GM18951 (cell line): ENCODE data around the gene TMEM141.
"Not testable (repeated sequence)": the region's sequence is repeated elsewhere in the genome, so short reads cannot be mapped to it uniquely, and the experiment has no call there.

Experiments used
- POLR2A ChIP-seq: IDR thresholded peaks from 4 replicates; pipeline ENCODE4 v1.6.1; 2011; ENCODE audit warnings: mild to moderate bottlenecking; ENCODE audit not compliant: insufficient read length, insufficient read depth; ENCODE audit errors: extremely low read depth
- in situ Hi-C: fragments of 300-500 bp; cut with MboI; formaldehyde crosslinking; loops from one replicate; pipeline ENCODE4 v1.12.0; 2022; ENCODE audit warnings: low sequenced_read_pairs, mixed read lengths, inconsistent platforms; ENCODE audit not compliant: unreplicated experiment

Gene TMEM141

GRCh38 chr9:136748666-136749611 is 42.2 kb upstream of the TMEM141 start:
- no peak for TF ChIP-seq POLR2A
- in situ Hi-C loops, result no loop called here

GRCh38 chr9:136750526-136750925 is 40.6 kb upstream of the TMEM141 start:
- in situ Hi-C loops, result no loop called here
- no peak for TF ChIP-seq POLR2A

GRCh38 chr9:136751244-136751643 is 39.9 kb upstream of the TMEM141 start:
- in situ Hi-C loops, result no loop called here
- no peak for TF ChIP-seq POLR2A

GRCh38 chr9:136751814-136752213 is 39.3 kb upstream of the TMEM141 start:
- in situ Hi-C loops, result no loop called here
- no peak for TF ChIP-seq POLR2A

- in situ Hi-C loops, result no loop called here
- no peak for TF ChIP-seq POLR2A
Measured at GRCh38 chr9:136753371-136754058, 37.6 kb upstream of the TMEM141 start.

- no peak for TF ChIP-seq POLR2A
- in situ Hi-C loops, result no loop called here
Measured at GRCh38 chr9:136754059-136754572, 37.0 kb upstream of the TMEM141 start.

- TF ChIP-seq POLR2A, result no peak
Measured at GRCh38 chr9:136754626-136755301, 36.4 kb upstream of the TMEM141 start.

GRCh38 chr9:136755302-136756133 is 35.6 kb upstream of the TMEM141 start:
- in situ Hi-C loops, result not testable (repeated sequence)

More at GRCh38 chr9:136754626-136755301, 36.4 kb upstream of the TMEM141 start:
- in situ Hi-C loops, result no loop called here

- in situ Hi-C loops, result no loop called here
- TF ChIP-seq POLR2A, result no peak
Measured at GRCh38 chr9:136756134-136756438, 35.1 kb upstream of the TMEM141 start.

- TF ChIP-seq POLR2A, result no peak
- in situ Hi-C loops, result no loop called here
Measured at GRCh38 chr9:136756836-136757235, 34.3 kb upstream of the TMEM141 start.

GRCh38 chr9:136757328-136757727 is 33.8 kb upstream of the TMEM141 start:
- in situ Hi-C loops, result no loop called here
- no peak for TF ChIP-seq POLR2A

- no peak for TF ChIP-seq POLR2A
- in situ Hi-C loops, result no loop called here
Measured at GRCh38 chr9:136757751-136758140, 33.4 kb upstream of the TMEM141 start.
